Stimulated activated CD4-positive, alpha-beta T cell treated with anti-CD3 and anti-CD28 coated beads, Interleukin-1b, Interleukin-23, amount 100 ng/mL, for 24 hours (primary cell): ENCODE measurements around the gene TMEM121B.
A peak's percentile ranks its signal among the peaks of the same experiment; 100 is the strongest.

Experiments
- DNase-seq, 4 experiments: peaks; one replicate each; pipeline ENCODE4 v3.0.0-alpha.2; 2020; ENCODE audit warnings: low read depth in 4 of 4, low spot score in 1 of 4

TMEM121B gene

GRCh38 chr22:17138513-17138912 is 17.4 kb upstream of the TMEM121B start:
- no peak for DNase-seq

- DNase-seq, result no peak
These were observed 16.8 kb upstream of the TMEM121B start for GRCh38 chr22:17137861-17138425.

- no peak for DNase-seq
These were observed 16.0 kb upstream of the TMEM121B start for GRCh38 chr22:17137170-17137569.

GRCh38 chr22:17135153-17135760 is 14.1 kb upstream of the TMEM121B start:
- no peak for DNase-seq

DNA sequence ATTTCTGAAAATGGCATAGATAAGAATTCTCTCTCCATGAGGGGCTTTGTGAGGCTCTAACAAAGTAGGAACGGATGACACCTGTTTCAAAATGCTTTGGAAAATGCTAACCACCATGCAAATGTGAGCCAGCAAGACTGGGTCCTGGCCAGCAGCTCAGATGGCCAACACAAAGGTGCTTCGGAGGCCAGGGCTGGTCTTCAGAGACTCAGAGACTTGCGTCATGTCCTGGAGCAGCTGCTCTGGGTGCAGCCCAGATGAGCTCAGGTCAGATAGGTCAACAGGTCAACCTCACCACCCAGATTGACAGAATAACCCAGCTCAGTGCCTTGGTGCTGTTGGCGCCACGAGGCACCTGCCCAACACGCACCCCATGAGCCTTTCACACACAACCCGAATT is 12.0 kb upstream of the TMEM121B start:
- DNase-seq, result no peak

GRCh38 chr22:17132112-17132511 is 11.0 kb upstream of the TMEM121B start:
- DNase-seq, result no peak

- no peak for DNase-seq
These were observed 10.5 kb upstream of the TMEM121B start for GRCh38 chr22:17131686-17132085.

GRCh38 chr22:17130199-17130598 is 9.0 kb upstream of the TMEM121B start:
- DNase-seq, result no peak

DNA sequence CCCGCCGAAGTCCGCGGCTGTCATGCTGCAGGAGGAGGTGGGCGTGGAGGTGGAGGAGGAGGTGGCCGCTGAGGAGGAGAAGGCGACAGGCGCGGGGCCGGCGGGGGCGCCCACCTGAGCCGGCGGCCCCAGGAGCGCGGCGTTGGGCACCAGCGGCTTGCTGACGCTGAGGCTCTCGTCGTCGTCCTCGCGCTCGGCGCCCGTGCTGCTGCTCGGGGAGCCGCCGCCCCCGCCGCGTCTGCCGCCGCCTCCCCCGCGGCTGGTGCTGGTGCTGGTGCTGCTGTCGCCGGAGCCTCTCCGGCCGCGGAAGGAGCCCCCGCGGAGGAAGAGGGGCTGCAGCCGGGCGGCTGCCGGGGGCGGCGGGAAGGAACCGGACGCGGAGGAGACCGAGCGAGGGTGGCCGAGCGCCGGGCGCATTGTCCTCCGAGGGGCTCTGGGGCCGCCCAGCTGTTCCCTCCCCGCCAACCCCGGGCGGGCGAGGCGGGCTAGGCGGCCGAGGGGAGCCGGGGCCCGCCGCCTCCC is 388 bp downstream of the TMEM121B start:
- peak in 1 of 4 experiments; percentile 10 for DNase-seq

DNA sequence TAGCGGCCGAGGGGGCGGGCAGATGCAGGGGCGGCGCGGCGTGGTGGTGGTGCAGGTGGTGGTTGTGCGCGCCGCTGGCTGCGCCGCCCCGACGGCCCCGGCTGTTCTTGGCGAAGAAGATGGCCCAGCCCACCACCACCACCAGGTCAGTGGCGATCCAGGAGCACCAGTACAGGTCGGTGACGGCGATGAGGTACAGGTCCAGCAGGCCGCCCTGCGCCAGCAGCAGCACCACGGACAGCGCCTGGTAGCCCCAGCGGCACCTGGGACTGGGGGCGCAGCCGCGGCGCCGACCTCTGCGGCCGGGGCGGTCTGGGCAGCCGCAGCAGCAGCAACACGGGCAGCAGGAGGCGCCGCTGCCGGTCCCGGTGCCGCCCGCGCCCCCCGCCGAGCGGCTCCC is 879 bp downstream of the TMEM121B start:
- DNase-seq, result peak in 3 of 4 experiments; percentile 20 to 41 (median 36)

DNA sequence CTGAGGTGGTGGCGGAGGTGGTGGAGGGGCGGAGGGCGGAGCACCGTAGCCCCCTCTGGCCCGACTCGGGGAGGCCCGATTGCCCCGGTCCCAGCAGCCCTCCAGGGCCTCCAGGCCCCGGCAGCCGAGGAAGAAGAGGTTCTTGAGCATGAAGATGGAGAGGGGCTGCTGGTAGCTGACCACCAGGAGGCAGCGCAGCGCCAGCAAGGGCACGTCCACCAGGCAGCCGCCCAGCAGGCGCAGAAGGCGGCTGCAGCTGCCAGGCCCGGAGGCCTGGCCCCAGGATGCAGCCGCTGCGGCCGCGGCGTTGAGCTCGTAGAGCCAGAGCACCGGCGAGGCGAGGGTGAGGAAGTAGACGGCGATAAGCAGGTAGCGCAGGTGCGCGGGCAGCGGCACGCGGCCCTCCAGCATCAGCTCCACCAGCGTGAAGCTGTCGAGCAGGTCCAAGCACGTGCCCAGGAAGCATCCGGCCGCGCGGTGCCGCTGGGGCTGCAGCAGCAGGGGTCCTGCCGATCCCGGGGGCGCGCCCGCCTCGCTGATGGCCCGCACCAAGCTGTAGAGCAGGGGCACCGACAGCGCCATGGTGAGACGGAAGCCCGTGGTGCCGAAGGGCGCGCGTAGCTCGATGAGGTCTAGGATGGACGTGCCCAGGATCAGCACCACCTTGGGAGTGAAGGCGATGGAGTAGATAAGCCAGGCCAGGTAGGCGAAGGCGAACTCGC is 1.5 kb downstream of the TMEM121B start:
- no peak for DNase-seq

DNA sequence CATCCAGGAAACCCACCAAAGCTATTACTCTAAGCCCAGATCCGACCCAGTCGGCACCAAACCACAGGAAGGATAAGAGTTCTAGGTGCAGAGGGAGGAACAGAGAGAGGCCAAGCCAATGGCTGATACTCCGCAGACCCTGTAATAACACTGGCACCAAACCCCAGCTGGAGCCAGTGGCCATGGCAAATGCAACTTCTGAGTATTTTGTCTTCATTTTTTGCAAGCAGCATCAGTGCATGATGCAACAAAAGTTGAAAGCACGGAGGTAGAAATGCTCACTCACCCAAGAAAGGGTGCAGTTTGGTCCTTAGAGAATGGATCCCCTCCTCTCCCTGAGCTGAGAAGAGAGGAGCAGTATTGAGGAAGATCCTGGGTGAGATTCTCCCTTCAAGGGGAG is 2.8 kb downstream of the TMEM121B start:
- no peak for DNase-seq

DNA sequence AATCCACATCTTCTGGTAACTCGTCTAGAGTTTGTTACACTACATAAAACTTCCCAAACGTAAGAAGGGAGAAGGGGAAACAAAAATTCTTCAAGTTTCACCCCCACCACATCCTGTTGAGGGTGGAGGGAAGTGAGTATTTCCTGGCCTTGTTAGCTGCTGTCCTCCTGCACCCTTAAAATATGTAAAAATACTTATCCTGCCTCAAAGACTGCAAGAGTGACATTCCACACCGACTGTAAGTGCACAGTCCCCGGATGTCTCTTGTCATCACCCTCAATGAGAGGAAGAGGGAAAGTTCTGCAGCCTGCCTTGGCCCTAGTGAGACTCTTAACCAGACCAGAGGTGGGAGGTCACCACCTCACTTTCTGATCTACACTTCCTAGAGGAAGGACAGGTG is 3.3 kb downstream of the TMEM121B start:
- DNase-seq, result no peak

DNA sequence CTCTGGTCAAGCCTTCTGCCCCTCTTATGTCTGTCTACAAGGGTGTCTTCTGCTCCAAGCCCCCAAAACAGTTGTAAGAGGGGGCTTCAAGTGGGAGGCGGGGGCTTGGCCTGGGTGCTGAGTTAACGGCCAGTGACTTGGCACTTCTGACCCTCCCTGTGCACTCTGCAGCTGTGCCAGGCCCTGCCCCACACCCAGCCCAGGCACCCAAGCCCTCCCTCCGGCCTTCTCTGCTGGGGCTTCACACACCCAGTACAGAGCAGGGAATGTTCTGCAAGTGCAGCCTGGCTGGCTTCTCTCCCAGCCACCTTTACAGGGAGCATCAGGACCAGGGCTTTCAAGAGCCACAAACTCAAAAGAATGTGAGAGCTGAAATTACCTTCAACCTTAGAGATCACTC is 3.8 kb downstream of the TMEM121B start:
- DNase-seq, result no peak

GRCh38 chr22:17116572-17117330 is 4.4 kb downstream of the TMEM121B start:
- no peak for DNase-seq

DNA sequence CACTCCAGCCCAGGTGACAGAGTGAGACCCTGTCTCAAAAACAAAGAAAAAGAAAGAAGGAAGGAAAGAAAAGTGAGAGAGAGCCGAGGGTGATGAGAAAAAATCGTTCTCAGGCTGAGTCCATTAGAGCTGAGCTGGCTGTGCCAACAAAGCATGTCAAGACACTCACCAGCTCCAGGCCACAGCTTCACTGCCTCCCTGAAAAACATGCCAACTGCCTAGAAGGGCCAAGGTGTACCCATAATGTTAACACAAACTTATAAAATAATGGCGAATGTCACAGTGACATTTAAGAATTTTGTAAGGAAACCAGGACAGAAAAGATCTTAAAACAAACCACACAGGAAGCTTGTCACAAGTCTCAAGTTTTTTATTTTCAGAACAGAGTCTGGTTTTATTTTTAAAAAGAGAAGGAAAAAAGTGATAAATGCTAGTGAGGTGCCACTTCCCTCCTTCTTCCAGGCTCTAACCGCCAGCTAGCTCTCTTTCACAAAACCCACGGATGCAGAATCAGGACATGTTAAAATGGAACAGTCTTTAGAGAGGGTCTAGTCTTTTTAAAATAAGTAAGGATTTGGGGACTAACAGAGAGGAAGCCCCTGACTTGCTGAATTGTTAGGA is 5.1 kb downstream of the TMEM121B start:
- no peak for DNase-seq

DNA sequence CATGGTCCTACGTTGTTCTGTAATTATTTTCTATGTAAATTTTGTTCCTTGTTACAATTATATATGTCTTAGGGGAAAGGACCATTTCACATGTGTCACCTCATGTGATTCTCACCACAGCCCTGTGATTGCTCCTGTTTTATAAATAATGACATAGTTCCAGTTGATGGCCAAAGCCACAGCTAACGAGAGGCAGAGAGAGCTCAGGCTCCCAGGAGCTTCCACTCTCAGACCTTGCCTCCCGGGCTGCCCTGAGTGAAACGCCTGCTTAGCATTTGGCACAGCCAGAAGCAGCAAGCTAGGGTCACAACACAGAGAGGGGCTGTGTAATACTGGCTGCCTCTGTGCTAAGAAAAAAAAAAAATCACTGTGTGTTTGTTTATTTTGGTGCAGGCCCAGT is 5.9 kb downstream of the TMEM121B start:
- DNase-seq, result no peak

- no peak for DNase-seq
These were observed 6.3 kb downstream of the TMEM121B start for GRCh38 chr22:17114898-17115235.

DNA sequence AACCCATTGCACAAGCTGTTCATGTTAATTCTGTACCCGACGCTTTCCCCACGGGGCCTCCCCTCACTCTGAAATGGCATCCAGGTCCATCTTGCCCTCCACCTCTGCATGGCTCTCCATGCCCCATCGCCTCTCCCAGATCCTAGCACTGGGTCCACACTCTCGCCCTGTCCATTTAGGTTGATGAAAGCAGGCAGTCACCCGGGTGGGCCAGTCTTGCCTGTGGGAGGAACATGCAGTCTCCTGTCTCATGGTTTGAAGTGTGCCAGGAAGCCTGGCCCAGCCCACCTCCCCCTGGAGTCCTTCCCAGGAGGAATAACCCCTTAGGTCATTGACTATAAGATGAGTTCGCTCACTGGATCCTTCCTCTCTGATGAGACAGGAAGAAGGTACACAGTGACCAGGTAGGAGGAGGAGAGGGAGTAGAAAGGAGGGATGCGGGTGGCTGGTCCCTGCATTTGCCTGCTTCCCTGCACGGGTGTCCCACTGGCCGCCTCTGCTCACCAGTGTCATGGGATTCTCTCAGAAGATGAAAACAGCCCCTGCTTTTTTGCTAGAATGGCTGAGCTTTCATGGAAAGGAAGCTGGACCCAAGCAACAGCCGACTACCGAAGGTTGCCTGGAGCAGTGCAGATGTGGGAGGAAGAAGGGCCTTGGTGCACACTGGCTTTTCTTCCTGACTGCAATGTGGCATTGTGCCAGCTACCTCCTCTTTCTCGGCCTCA is 6.8 kb downstream of the TMEM121B start:
- no peak for DNase-seq

GRCh38 chr22:17113600-17113999 is 7.6 kb downstream of the TMEM121B start:
- no peak for DNase-seq
